Measurements from ENCODE around the gene ROS1.

- TF ChIP-seq CTCF (IDR thresholded peaks at IDR 0.05; ENCODE audit: low read depth, low read length) (no peak), MAX (IDR thresholded peaks at IDR 0.05; ENCODE audit: low read depth, low read length) (no peak), POLR2A (IDR thresholded peaks at IDR 0.05; ENCODE audit: extremely low read depth, insufficient read length) (no peak), MYC (IDR thresholded peaks at IDR 0.05; ENCODE audit: low read depth, low read length) (no peak)
Observed at GRCh38 chr6:117270843-117271507, 154.8 kb downstream of the ROS1 start.

Data from NB4 (cell line).